ENCODE data around the gene CDK10.

- TF ChIP-seq POLR2AphosphoS5 (IDR thresholded peaks at IDR 0.05; ENCODE audit: low read depth, low read length) (no peak), POLR2A (IDR thresholded peaks at IDR 0.05; ENCODE audit: low read depth, low read length) (no peak)
Measured at GRCh38 chr16:89744813-89745212, 58.3 kb downstream of the CDK10 start.

Measured in GM12892 (cell line).